HG02623 (cell line): Measurements from ENCODE around the gene SSBP4.

Source experiments
- ATAC-seq: cut with Tn5 transposase; IDR thresholded peaks from one replicate; pipeline ENCODE4 v1.9.1; 2021; ENCODE audit warnings: moderate library complexity; ENCODE audit not compliant: unreplicated experiment

Gene SSBP4

GRCh38 chr19:18431351-18432197 is 12.4 kb downstream of the SSBP4 start:
- ATAC-seq: no peak

- ATAC-seq: no peak
Measured at GRCh38 chr19:18432275-18433014, 13.2 kb downstream of the SSBP4 start.

GRCh38 chr19:18433015-18433691 is 14.0 kb downstream of the SSBP4 start:
- ATAC-seq: no peak

- ATAC-seq: no peak
Measured at GRCh38 chr19:18433735-18434398, 14.7 kb downstream of the SSBP4 start.

- ATAC-seq: no peak
Measured at GRCh38 chr19:18434411-18435175, 15.4 kb downstream of the SSBP4 start.

GRCh38 chr19:18435178-18435841 is 16.1 kb downstream of the SSBP4 start:
- ATAC-seq: no peak

- ATAC-seq: no peak
Measured at GRCh38 chr19:18435842-18436670, 16.9 kb downstream of the SSBP4 start.

GRCh38 chr19:18436671-18437490 is 17.7 kb downstream of the SSBP4 start:
- no peak for ATAC-seq

- no peak for ATAC-seq
Measured at GRCh38 chr19:18437491-18438330, 18.5 kb downstream of the SSBP4 start, which contains the start of gene ISYNA1. Gene ISYNA1 (minus strand): TSS chr19:18438133. CDS start chr19:18437979, 154 bp downstream.

GRCh38 chr19:18438331-18439024 is 19.3 kb downstream of the SSBP4 start:
- no peak for ATAC-seq

- no peak for ATAC-seq
Measured at GRCh38 chr19:18439025-18439909, 20.1 kb downstream of the SSBP4 start.

- no peak for ATAC-seq
Measured at GRCh38 chr19:18439910-18440237, 20.7 kb downstream of the SSBP4 start.

GRCh38 chr19:18440415-18440877 is 21.2 kb downstream of the SSBP4 start:
- ATAC-seq: no peak

GRCh38 chr19:18440936-18441803 is 22.0 kb downstream of the SSBP4 start:
- ATAC-seq: no peak
